Lower leg skin (tissue), 3 donors: ENCODE measurements around the gene RNF207.

Source experiments
- CTCF ChIP-seq, 3 donors: fragments of 450-650 bp; IDR thresholded peaks; one replicate each; pipeline ENCODE4 v1.5.1; 2016; ENCODE audit warnings: antibody characterized with exemption in 3 of 3, mild to moderate bottlenecking in 3 of 3, moderate library complexity in 2 of 3
- POLR2A ChIP-seq, 2 donors: fragments of 450-650 bp; IDR thresholded peaks; one replicate each; pipeline ENCODE4 v1.6.1; 2016 to 2017; ENCODE audit warnings: antibody characterized with exemption in 2 of 2, mild to moderate bottlenecking in 1 of 2, moderate library complexity in 1 of 2

- TF ChIP-seq CTCF (IDR thresholded peaks at IDR 0.05) = no peak
- TF ChIP-seq POLR2A (IDR thresholded peaks at IDR 0.05) = no peak
Observed at GRCh38 chr1:6243993-6244392, 38.1 kb downstream of the RNF207 start, which contains the start of gene HES3.
